ENCODE data around the gene SSH3.
A peak's percentile ranks its signal among the peaks of the same experiment; 100 is the strongest.

The SSH3 gene

DNA sequence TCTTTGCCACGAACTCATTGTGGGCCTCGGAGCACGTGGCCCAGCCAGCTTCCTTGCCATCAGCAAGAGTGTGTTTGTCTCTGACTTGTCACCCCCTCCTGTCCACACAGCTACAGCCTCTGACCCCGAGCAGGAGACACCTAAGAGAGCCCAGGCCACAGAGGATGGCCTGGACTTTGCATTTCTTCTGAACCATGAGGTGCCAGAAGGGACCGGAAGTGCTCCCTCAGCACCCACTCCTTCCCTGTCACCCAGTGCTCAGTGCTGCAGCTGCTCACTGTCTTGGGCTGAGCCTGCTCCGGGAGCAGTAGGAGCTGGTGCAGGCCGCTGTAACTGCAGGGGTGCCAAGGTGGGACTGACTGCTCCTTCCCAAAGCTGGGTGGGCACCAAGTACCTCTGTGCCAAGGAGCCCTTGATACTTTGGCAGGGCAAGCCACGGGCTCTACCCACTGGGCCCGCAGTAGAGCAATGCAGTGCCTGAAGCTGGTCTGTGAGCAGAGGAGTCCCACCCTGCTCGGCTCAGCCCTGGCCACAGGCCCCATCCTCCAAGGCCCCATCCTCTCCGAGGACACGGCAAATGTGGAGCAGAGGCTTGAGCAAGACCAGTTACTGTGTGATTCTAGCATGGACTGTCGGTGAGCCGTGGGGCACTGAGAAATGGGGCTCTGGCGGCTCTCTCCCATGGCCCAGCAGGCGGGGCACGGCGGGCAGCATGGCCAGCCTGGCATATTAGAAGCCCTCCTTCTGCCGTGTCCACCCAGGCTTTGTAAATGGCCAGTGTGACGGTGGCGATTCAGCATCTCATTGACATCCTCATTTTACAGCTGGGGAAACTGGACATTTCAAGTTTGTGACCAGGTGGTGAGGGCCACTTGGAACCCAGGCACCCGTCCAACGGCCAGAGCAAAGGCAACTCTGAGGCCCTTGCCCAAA is 30.7 kb upstream of the SSH3 start:
- no peak for DNase-seq
- TF ChIP-seq POLR2A (IDR thresholded peaks at IDR 0.05; ENCODE audit: low read length) (no peak), GATA1 (IDR thresholded peaks at IDR 0.05; ENCODE audit: low read depth, low read length) (no peak)

GRCh38 chr11:67273260-67273990 is 29.9 kb upstream of the SSH3 start:
- DNase-seq = no peak

DNA sequence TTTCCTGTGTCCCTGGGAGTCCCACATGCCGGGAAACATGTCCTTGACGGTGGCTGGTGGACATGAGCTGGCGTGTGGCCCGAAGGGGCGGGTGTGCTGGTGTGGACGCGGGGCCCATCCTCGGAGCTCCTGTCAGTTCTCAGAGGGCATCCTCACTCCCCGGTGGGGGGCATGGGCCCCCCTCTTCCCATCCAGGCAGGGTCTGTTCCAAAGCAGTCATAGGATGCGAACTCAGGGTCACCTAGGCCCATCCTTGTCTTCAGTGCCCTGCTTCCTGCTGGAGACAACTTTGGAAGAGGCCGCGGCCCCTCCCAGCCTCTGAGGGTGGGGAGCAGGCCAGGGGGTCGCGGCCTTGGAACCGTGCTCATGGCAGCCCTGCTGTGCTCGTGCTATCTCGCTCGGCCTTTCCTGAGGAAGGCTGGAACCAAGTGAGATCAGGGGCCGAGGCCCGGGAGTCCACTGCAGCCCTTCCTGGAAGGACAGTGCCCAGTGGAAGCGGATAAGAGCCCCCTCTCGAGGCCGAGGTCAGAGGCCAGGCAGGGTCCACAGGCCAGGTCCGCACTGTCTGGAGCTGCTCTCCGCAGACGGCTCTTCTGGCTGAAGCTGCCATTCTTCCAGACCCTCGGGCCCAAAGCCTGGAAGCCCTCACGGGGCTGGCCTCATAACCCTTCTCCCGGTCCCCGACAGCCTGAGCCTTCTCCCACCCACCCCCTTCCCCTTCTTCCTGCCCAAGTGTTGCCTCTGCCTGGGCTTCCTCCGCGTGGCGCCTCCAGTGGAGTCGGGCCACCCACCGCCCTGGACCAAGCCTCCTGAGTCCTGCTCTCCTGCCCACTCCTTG is 28.3 kb upstream of the SSH3 start:
- no peak for TF ChIP-seq GATA1 (IDR thresholded peaks at IDR 0.05; ENCODE audit: low read depth, low read length)
- TF ChIP-seq POLR2A (IDR thresholded peaks at IDR 0.05; ENCODE audit: low read length) = no peak
- no peak for DNase-seq

More at GRCh38 chr11:67273260-67273990, 29.9 kb upstream of the SSH3 start:
- TF ChIP-seq GATA1 (IDR thresholded peaks at IDR 0.05; ENCODE audit: low read depth, low read length) (no peak), POLR2A (IDR thresholded peaks at IDR 0.05; ENCODE audit: low read length) (no peak)

GRCh38 chr11:67275606-67276409 is 27.5 kb upstream of the SSH3 start:
- DNase-seq = peak in 1 of 2 experiments; percentile 44
- TF ChIP-seq GATA1 (IDR thresholded peaks at IDR 0.05; ENCODE audit: low read depth, low read length) = no peak
- no peak for TF ChIP-seq POLR2A (IDR thresholded peaks at IDR 0.05; ENCODE audit: low read length)

GRCh38 chr11:67276781-67277230 is 26.5 kb upstream of the SSH3 start:
- TF ChIP-seq GATA1 (IDR thresholded peaks at IDR 0.05; ENCODE audit: low read depth, low read length) = no peak
- no peak for TF ChIP-seq POLR2A (IDR thresholded peaks at IDR 0.05; ENCODE audit: low read length)
- peak; percentile 72 to 76 for DNase-seq

DNA sequence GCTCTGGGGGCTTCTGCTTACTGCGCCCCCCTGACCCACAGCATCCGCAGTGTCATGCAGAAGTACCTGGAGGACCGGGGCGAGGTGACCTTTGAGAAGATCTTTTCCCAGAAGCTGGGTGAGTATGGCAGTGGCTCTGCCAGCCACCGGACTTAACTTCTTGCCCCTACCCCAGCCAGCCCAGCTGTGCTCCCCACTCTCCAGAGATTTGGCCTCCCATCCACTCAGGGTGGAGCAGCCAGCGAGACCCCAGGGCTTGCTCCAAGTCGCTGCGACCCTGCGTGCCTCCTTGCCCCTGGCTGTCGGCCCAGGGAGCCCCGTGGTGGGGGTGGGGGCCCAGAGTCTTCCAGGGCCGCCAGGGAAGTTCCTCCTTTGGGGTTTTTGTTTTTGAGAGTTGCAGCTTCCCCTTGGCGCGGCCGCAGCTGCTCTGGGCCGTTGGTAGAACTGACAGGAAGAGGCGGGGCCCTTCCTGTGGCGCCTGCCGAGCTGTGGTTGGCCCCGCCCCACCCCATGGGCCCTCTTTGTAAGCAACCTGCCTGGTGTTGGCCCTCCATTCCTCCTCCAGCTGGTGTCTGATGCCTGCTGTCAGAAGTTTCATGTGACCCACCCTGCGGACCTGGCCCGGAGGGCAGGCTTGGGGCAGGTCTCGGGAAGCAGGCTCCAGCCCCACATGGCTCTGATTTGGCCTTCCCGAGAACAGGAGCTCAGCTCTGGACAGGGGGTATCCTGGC is 25.9 kb upstream of the SSH3 start:
- peak; percentile 87 to 89 for DNase-seq
- no peak for TF ChIP-seq GATA1 (IDR thresholded peaks at IDR 0.05; ENCODE audit: low read depth, low read length)
- TF ChIP-seq POLR2A (IDR thresholded peaks at IDR 0.05; ENCODE audit: low read length) = peak; percentile 77

DNA sequence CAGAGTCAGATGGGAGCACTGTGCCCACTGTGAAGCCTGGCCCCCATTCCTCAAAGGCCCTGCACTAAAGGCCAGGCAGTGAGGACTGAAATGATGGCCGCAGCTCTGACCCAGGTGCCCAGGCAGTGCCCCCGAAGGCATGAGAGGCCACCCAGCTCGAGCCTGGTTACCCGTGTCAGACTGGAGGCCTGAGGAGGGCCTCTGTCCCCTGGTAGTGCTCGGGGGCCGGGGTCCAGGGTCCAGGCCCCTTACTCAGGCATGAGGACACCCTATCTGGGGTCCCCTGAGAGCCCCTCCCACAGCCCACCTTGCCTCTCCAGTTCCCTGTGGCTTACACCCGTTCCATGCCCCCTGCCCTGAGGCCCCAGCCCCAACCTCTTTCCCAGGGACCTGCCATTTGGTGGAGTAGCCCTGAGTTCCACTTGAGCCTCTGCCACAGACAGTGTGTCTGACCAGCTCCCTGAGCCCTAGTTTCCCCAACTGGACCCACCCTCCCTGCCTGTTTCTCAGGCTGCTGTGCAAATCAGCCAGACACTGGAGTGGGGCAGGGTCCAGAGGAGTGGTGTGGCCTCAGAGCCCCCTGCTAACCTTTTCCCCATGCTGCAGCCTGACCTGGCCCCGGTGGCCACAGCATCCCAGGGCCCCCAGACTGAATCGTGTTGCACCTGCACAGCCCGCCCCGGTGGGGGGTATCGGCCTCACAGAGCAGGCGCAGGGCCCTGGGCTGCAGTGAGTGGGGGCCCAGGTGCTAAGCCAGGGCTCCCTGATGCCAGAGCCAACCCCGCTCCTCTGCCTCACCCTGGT is 25.0 kb upstream of the SSH3 start:
- TF ChIP-seq GATA1 (IDR thresholded peaks at IDR 0.05; ENCODE audit: low read depth, low read length) (no peak), POLR2A (IDR thresholded peaks at IDR 0.05; ENCODE audit: low read length) (no peak)
- DNase-seq = no peak

DNA sequence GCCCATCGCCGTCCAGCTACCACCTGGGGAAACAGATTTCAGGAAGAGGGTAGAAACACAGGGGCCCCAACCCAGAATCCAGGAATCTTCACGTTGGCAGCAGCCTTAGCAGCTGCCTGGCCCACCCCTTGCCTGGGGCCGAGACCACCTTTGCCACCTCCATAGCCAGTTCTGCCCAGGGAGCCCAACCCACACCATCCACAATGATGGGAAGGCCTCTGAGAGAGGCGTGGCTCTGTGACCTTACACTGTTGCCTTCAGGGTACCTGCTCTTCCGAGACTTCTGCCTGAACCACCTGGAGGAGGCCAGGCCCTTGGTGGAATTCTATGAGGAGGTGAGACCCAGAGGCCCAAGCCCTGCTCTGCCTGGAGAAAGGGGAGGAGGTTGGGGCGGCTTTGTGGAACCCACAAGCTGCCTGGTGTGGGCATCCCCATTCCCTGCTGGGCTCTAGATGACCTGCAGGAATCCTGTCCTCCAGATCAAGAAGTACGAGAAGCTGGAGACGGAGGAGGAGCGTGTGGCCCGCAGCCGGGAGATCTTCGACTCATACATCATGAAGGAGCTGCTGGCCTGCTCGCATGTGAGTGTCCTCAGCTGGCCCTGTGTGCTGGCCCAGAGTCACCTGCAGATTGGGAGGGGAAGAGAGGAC is 24.3 kb upstream of the SSH3 start:
- no peak for DNase-seq
- no peak for TF ChIP-seq GATA1 (IDR thresholded peaks at IDR 0.05; ENCODE audit: low read depth, low read length)
- no peak for TF ChIP-seq POLR2A (IDR thresholded peaks at IDR 0.05; ENCODE audit: low read length)

DNA sequence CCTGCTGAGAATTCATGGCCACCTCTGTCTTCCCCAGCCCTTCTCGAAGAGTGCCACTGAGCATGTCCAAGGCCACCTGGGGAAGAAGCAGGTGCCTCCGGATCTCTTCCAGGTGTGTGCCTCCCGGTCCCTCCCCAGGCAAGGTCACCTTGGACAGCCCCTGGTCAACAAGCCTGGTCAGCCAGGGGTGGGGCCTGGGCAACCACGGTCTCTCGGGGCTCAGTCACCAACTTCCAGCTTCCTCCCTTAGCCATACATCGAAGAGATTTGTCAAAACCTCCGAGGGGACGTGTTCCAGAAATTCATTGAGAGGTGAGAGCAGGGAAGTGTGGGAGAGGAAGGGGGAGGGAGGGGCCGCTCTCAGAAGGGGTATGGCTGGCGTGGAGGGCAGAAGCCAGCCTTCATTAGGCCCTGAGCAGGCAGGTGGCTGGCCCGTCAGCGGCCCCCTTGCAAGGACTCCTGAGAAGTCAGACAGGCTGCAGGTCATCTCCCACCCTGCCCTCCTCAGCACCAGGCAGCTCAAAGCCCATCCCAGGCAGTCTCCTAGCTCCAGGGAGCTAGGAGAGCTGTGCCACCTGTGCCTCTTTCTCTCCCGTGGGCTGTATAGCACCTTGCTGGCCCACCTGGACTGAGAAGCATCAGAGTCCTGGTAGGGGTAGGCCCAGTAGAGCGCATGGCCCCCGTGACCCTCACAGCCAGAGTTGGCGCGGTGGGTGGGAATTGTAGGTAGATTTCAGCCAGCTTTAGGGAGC is 23.6 kb upstream of the SSH3 start:
- TF ChIP-seq GATA1 (IDR thresholded peaks at IDR 0.05; ENCODE audit: low read depth, low read length) = no peak
- no peak for TF ChIP-seq POLR2A (IDR thresholded peaks at IDR 0.05; ENCODE audit: low read length)
- no peak for DNase-seq

GRCh38 chr11:67280341-67280787 is 23.0 kb upstream of the SSH3 start:
- no peak for DNase-seq
- TF ChIP-seq POLR2A (IDR thresholded peaks at IDR 0.05; ENCODE audit: low read length) = no peak
- TF ChIP-seq GATA1 (IDR thresholded peaks at IDR 0.05; ENCODE audit: low read depth, low read length) = no peak
